Calu3 (cell line): ENCODE data around the gene RBM38. TPM values are rescaled to one million over a fixed set of nuclear protein-coding genes. Genes with fewer than 3 reads are reported as not detected.

Experiments
- BruUV-seq: library from RNA; stranded (reverse); fragments of 400-500 nt; replicated peaks from 2 replicates; lab custom pipeline; 2021; lab: Mats Ljungman, UMichigan
- CTCF ChIA-PET: fragments of 300-600 bp; sonication (Branson Sonifier 250); formaldehyde crosslinking; loops from one replicate; lab custom pipeline; 2022; ENCODE audit warnings: antibody characterized with exemption; lab: Charles Lee
- DNase-seq: peaks from one replicate; pipeline ENCODE4 v3.0.0; 2022
- H3K27ac Mint-ChIP-seq: one replicate; pipeline ENCODE4 v1.8.0; 2022; ENCODE audit warnings: mixed read lengths; ENCODE audit not compliant: unreplicated experiment
- H3K27me3 Mint-ChIP-seq: one replicate; pipeline ENCODE4 v1.8.0; 2022; ENCODE audit warnings: mixed read lengths; ENCODE audit not compliant: unreplicated experiment
- H3K36me3 Mint-ChIP-seq: one replicate; pipeline ENCODE4 v1.8.0; 2022; ENCODE audit warnings: mild to moderate bottlenecking, moderate library complexity, mixed read lengths; ENCODE audit not compliant: insufficient read depth, unreplicated experiment
- H3K4me1 Mint-ChIP-seq: one replicate; pipeline ENCODE4 v1.8.0; 2022; ENCODE audit warnings: mild to moderate bottlenecking, low read depth, mixed read lengths; ENCODE audit not compliant: unreplicated experiment
- H3K4me3 Mint-ChIP-seq: one replicate; pipeline ENCODE4 v1.8.0; 2022; ENCODE audit warnings: mild to moderate bottlenecking, low read depth, moderate library complexity, mixed read lengths; ENCODE audit not compliant: unreplicated experiment
- H3K9me3 Mint-ChIP-seq: one replicate; pipeline ENCODE4 v1.8.0; 2022; ENCODE audit warnings: low read depth, mixed read lengths; ENCODE audit not compliant: unreplicated experiment
- intact Hi-C: fragments of 100-400 bp; cut with micrococcal nuclease; formaldehyde crosslinking; loops from one replicate; pipeline ENCODE4 v1.10.0; 2022; ENCODE audit not compliant: unreplicated experiment
- total RNA-seq: library from RNA; stranded (reverse); gene quantifications from 2 replicates; pipeline ENCODE4 v1.2.3, GENCODE V29; 2022
- TF ChIP-seq, protein P1 (sequence below): fragments of 200-600 bp; IDR thresholded peaks from one replicate; pipeline ENCODE4 v1.8.0; 2022; ENCODE audit warnings: antibody characterized with exemption; ENCODE audit not compliant: unreplicated experiment

The RBM38 gene
- total RNA-seq, 1 experiment from 2014 or later: 29.5 TPM

DNA sequence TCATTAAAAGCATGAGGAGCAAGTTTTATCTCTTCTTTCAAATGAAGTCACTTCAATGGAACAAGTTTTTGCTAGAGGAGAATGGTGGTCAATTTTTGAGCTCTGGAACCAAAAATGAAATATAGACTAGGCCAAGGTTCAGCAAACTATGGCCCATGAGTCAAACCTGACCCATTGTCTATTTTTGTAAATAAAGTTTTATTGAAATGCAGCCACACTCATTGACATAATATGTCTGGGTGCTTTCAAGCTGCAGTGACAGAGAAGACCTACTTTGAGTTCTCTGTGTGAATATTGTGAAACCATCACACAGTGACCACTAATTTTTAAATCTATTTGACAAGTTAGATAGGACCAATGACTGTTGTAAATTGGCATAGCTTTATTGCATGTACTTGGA lies 26.7 kb upstream of the RBM38 start:
- no peak overlapping the region for H3K27ac Mint-ChIP-seq

DNA sequence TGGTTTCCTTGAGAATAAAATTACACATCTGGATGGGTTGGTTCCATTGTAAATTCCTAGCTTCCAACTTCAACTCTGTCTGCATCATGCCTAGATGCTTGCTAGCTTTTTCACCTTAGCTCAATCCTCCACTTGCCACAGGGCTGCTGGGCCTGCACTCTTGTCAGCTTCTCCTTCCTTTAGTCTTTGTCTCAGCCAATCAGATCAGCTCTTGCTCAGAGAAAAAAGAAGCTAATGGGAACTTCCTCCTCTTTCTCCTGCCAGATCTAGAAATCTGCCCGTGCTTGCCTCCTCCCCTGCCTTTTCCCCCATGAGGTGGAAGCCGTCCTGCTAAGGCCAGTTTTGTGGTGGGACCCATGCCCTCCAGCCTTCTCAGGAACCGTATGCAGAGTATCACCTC lies 21.6 kb upstream of the RBM38 start:
- BruUV-seq: no TSS peak
- no peaks in the 10 kb centered on the region for H3K4me1 Mint-ChIP-seq
- TF ChIP-seq, protein P1, sequence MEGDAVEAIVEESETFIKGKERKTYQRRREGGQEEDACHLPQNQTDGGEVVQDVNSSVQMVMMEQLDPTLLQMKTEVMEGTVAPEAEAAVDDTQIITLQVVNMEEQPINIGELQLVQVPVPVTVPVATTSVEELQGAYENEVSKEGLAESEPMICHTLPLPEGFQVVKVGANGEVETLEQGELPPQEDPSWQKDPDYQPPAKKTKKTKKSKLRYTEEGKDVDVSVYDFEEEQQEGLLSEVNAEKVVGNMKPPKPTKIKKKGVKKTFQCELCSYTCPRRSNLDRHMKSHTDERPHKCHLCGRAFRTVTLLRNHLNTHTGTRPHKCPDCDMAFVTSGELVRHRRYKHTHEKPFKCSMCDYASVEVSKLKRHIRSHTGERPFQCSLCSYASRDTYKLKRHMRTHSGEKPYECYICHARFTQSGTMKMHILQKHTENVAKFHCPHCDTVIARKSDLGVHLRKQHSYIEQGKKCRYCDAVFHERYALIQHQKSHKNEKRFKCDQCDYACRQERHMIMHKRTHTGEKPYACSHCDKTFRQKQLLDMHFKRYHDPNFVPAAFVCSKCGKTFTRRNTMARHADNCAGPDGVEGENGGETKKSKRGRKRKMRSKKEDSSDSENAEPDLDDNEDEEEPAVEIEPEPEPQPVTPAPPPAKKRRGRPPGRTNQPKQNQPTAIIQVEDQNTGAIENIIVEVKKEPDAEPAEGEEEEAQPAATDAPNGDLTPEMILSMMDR: no peak
- H3K4me3 Mint-ChIP-seq: no peak overlapping the region
- DNase-seq: no peak
- no peaks in the 10 kb centered on the region for H3K9me3 Mint-ChIP-seq
- CTCF ChIA-PET: interaction anchor here (0.6 kb wide), 1 partner anchor 261 kb away, joined by 4 read pairs; no protein-coding TSS in a partner anchor
- intact Hi-C loops: no loop called here
- no peaks in the 10 kb centered on the region for H3K27me3 Mint-ChIP-seq
- no peak overlapping the region for H3K27ac Mint-ChIP-seq
- H3K36me3 Mint-ChIP-seq: peaks cover 59% of the 10 kb centered on the region

More for the DNA sequence above, 26.7 kb upstream of the RBM38 start:
- H3K27me3 Mint-ChIP-seq: no peaks in the 10 kb centered on the region
- no peak overlapping the region for H3K4me3 Mint-ChIP-seq
- H3K36me3 Mint-ChIP-seq: peaks cover 27% of the 10 kb centered on the region
- intact Hi-C loops: no loop called here
- no peaks in the 10 kb centered on the region for H3K9me3 Mint-ChIP-seq
- no TSS peak for BruUV-seq
- TF ChIP-seq, protein P1: no peak
- H3K4me1 Mint-ChIP-seq: no peaks in the 10 kb centered on the region
- DNase-seq: no peak
- CTCF ChIA-PET: no interaction called here

DNA sequence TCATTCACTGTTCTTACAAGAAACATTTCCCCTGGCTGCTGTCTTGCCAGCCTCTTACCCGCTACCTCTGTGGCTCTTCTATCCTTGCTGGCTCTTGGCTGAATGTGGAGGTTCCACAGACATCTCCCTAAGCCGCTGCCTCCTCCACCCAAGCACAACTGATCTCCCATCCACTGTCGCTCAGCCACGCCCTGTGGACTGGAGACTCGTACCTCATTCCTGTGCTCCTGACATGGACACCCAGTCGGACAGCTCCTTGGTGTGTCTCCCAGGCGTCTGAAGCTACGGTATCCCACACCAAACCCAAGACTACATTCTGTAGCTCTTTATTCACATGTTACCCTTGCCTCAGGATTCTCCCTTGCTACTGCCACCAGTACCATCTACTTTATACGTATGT lies 20.9 kb upstream of the RBM38 start:
- intact Hi-C loops: no loop called here
- Mint-ChIP-seq H3K9me3 (no peaks in the 10 kb centered on the region), H3K27ac (no peak overlapping the region), H3K4me3 (no peak overlapping the region), H3K4me1 (no peaks in the 10 kb centered on the region), H3K36me3 (peaks cover 59% of the 10 kb centered on the region), H3K27me3 (no peaks in the 10 kb centered on the region)
- no TSS peak for BruUV-seq
- TF ChIP-seq, protein P1: no peak
- CTCF ChIA-PET: no interaction called here
- no peak for DNase-seq

- CTCF ChIA-PET: no interaction called here
Measured at GRCh38 chr20:57371363-57371762, 19.8 kb upstream of the RBM38 start.

More at GRCh38 chr20:57371363-57371762, 19.8 kb upstream of the RBM38 start:
- TF ChIP-seq, protein P1: no peak
- Mint-ChIP-seq H3K36me3 (peaks cover 60% of the 10 kb centered on the region), H3K4me1 (no peaks in the 10 kb centered on the region), H3K27me3 (no peaks in the 10 kb centered on the region), H3K9me3 (no peaks in the 10 kb centered on the region), H3K4me3 (no peak overlapping the region), H3K27ac (no peak overlapping the region)
- BruUV-seq: no TSS peak
- intact Hi-C loops: no loop called here
- no peak for DNase-seq
